ENCODE data around the gene ERCC2.
"Not testable (repeated sequence)": the region's sequence is repeated elsewhere in the genome, so short reads cannot be mapped to it uniquely, and the experiment has no call there.

The ERCC2 gene

DNA sequence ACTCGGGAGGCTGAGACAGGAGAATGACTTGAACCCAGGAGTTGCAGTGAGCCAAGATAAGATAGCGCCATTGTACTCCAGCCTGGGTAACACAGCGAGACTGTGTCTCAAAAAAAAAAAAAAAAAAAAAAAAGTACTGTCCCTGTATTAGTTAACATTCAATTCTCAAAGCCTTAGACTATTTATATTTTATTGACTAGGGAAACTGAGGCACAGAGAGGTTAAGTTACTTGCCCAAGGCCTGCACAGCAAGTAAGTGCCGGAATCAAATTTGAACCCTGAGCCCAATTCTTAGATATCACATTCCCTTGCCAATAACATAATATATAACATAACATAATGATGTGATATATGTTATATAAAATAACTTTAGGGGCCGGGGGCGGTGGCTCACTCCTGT lies 30.7 kb downstream of the ERCC2 start:
- no peak for DNase-seq (ENCODE audit: low read depth in 4 of 4, low spot score in 1 of 4)

DNA sequence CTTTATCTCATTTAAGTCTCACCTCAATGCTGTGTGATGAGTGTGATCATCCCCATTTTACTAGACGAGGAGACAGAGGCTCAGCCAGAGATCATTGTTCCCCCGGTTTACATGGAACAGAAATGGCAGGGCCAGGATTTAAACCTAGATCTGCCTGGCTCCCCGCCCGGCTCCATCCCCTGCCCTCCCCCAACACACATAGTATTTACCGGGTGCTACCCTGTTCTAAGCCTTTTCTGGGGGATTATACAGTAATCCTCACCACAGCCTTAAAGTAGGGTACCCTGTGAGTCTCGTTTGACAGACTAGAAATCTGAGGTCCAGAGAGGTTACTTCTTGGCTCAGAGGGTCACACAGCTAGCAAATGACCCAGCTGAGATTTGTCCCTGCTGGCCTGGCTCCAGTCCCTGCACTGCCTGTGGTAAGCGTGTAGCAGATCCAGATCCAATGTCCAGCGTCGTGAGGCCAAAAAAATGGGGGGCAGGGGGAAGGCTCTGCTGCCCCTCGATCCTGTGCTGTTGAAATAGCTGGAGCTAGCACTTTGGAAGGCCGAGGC lies 33.6 kb downstream of the ERCC2 start:
- DNase-seq (ENCODE audit: low read depth in 4 of 4, low spot score in 1 of 4), result no peak

GRCh38 chr19:45334881-45335280 lies 35.5 kb downstream of the ERCC2 start:
- DNase-seq (ENCODE audit: low read depth in 4 of 4, low spot score in 1 of 4), result not testable (repeated sequence)

- DNase-seq (ENCODE audit: low read depth in 4 of 4, low spot score in 1 of 4), result no peak
Measured at GRCh38 chr19:45333609-45334303, 36.6 kb downstream of the ERCC2 start.

DNA sequence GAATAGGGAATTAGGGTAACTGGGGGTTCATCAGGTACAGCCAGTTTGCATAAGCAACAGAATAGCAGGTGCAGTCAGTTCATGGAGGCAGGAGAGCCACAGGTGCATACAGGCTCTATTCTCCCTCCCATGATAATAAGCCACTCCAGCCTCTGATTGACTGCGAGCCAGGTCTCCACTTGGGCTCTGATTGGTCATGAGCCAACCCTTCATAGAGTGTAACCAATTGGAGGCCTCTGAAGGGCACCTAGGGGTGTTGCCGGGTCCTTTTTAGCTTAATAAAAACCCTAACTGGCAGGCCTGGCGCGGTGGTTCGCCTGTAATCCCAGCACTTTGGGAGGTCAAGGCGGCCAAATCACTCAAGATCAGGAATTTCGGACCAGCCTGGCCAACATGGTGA lies 39.0 kb downstream of the ERCC2 start:
- no peak for DNase-seq (ENCODE audit: low read depth in 4 of 4, low spot score in 1 of 4)

GRCh38 chr19:45327404-45328143 lies 42.8 kb downstream of the ERCC2 start:
- no peak for DNase-seq (ENCODE audit: low read depth in 4 of 4, low spot score in 1 of 4)

DNA sequence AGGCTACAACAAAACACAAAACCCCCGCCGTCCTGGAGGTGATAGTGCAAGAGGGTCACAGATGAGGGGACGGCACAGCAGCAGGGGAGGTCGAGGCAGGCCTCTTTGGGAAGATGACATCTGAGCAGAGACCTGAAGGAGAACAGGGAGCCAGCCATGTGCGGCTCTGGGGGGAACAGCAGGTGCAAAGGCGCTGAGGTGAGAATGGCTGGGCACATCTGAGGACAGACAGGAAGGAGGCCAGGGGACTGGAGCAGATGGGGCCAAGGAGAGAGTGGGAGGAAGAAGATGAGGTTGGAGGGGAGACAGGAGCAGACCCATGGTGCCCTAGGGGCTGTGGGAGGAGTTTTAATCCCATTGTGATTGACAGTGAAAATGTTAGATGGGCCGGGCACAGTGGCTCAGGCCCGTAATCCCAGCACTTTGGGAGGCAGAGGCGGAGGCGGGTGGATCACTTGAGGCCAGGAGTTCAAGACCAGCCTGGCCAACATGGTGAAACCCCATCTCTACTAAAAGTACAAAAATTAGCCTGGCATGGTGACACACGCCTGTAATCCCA lies 45.9 kb downstream of the ERCC2 start:
- DNase-seq (ENCODE audit: low read depth in 4 of 4, low spot score in 1 of 4), result no peak

- DNase-seq (ENCODE audit: low read depth in 4 of 4, low spot score in 1 of 4), result no peak
Measured at GRCh38 chr19:45323671-45324081, 46.7 kb downstream of the ERCC2 start.

GRCh38 chr19:45322744-45323281 lies 47.6 kb downstream of the ERCC2 start, which contains the start of gene CKM:
Gene CKM (minus strand): TSS chr19:45322875. CDS start chr19:45319713, 3,162 bp downstream.
- DNase-seq (ENCODE audit: low read depth in 4 of 4, low spot score in 1 of 4), result no peak

- DNase-seq (ENCODE audit: low read depth in 4 of 4, low spot score in 1 of 4), result no peak
Measured at GRCh38 chr19:45322311-45322710, 48.1 kb downstream of the ERCC2 start.

DNA sequence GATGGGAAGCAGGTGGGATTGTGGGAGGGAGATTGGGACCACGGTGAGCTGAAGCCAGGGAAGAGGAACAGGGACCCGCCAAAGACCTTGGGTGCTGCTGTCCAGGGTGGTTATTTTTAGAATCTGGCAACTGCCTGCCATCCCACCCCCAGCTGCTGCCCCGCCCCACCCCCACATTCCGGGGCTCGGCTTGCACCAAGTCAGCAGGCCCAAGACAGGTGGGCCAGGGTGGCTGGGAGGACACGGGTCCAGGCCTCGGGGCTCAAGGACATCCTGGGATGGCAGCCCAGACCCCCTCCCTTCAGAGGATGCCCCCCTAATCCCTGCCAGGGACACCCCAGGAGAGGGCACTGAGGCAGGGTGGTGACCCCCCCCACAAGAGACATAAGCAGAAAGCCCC lies 48.5 kb downstream of the ERCC2 start:
- DNase-seq (ENCODE audit: low read depth in 4 of 4, low spot score in 1 of 4), result no peak

GRCh38 chr19:45320997-45321775 lies 49.2 kb downstream of the ERCC2 start:
- no peak for DNase-seq (ENCODE audit: low read depth in 4 of 4, low spot score in 1 of 4)

- DNase-seq (ENCODE audit: low read depth in 4 of 4, low spot score in 1 of 4), result no peak
Measured at GRCh38 chr19:45315304-45315703, 55.1 kb downstream of the ERCC2 start.

- no peak for DNase-seq (ENCODE audit: low read depth in 4 of 4, low spot score in 1 of 4)
Measured at GRCh38 chr19:45314708-45315245, 55.6 kb downstream of the ERCC2 start.

DNA sequence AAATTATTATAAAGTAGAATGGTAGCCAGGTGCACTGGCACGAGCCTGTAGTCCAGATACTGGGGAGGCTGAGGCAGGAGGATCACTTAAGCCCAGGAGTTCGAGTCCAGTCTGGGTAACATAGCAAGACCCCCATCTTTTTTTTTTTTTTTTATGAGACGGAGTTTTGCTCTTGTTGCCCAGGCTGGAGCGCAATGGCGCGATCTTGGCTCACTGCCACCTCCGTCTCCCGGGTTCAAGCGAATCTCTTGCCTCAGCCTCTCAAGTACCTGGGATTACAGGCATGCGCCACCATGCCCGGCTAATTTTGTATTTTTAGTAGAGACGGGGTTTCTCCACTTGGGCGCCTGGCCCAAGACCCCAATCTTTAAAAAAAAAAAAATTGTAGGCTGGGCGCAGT lies 58.1 kb downstream of the ERCC2 start:
- DNase-seq (ENCODE audit: low read depth in 4 of 4, low spot score in 1 of 4), result not testable (repeated sequence)

DNA sequence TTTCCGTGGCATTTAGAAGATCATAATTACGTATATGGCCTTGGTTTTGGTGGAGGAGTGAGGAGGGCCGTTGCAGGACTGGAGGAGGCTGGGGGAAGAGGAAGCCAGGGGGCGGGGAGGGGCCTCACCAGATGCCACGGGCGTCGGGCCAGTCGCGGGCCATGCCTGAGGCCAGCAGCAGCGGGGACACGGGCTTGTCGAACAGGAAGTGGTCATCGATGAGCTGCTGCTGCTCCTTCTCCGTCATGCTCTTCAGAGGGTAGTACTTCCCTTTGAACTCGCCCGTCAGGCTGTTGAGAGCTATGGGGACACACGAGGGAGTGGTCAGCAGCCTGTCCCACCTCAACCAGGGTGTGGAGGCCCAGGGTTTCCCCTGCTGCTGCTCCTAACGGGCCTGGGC lies 58.8 kb downstream of the ERCC2 start:
- no peak for DNase-seq (ENCODE audit: low read depth in 4 of 4, low spot score in 1 of 4)

DNA sequence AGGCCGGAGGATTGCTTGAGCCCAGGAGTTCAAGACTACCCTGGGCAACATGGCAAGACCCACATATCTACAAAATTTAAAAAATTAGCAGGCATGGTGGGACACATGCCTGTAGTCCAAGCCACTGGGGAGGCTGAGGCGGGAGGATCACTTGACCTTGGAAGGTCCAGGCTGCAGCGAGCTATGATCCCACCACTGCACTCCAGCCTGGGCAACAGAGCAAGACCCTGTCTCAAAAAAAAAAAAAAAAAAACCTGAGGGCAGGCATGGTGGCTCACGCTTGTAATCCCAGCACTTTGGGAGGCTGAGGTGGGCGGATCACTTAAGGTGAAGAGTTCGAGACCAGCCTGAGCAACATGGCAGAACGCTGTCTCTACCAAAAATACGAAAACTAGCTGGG lies 61.1 kb downstream of the ERCC2 start:
- DNase-seq (ENCODE audit: low read depth in 4 of 4, low spot score in 1 of 4), result not testable (repeated sequence)

DNA sequence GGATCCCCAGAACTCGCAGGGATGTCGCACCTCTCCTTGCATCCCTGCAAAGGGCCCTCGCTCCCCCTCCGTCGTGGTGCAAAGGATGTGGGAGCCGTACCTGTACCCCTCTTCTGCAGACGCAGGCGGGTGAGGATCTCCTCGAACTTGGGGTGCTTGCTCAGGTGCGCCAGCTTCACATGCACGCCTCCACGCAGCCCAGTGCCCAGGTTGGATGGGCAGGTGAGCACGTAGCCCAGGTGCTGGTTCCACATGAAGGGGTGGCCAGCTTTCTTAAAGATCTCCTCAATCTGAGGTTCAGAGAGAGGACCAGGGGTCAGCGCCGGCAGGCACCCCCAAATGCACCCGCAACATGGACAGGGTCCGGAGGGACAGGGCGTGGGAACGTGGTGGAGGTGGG lies 63.0 kb downstream of the ERCC2 start:
- no peak for DNase-seq (ENCODE audit: low read depth in 4 of 4, low spot score in 1 of 4)

DNA sequence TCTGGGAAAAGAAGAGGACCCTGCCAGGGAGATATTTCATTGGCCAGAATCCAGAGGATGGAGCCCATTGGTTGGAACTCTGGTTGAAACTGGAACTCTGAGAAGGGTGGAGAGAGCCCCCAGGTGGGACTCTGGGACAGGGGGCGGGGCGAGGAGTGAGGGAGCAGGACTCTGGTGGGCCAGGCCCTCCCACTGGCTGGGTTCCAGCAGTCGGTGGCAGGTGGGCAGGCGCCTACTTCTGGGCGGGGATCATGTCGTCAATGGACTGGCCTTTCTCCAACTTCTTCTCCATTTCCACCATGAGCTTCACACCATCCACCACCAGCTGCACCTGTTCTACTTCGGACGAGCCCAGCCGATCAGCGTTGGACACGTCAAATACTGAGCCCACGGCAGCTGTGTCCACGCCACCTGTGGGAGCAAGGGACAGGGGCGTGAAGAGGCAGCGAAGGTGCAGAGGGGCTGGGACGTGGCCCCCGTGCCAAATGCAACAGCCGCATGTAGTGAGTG lies 63.8 kb downstream of the ERCC2 start:
- no peak for DNase-seq (ENCODE audit: low read depth in 4 of 4, low spot score in 1 of 4)

- DNase-seq (ENCODE audit: low read depth in 4 of 4, low spot score in 1 of 4), result no peak
Measured at GRCh38 chr19:45306040-45306439, 64.3 kb downstream of the ERCC2 start.

Data from stimulated activated CD4-positive, alpha-beta T cell treated with anti-CD3 and anti-CD28 coated beads, Interleukin-1b, Interleukin-23, amount 100 ng/mL, for 24 hours (primary cell).